ENCODE measurements around the gene BICD1. TPM values are rescaled to one million over a fixed set of nuclear protein-coding genes. Genes with fewer than 3 reads are reported as not detected.
A peak's percentile ranks its signal among the peaks of the same experiment; 100 is the strongest.

The BICD1 gene
- total RNA-seq, 1 donor from 2014 or later: 49.5 TPM

GRCh38 chr12:32302218-32303173, 195.8 kb downstream of the BICD1 start:
- Mint-ChIP-seq H3K4me1 (peaks cover 7% of the 10 kb centered on the region), H3K9me3 (peaks cover 2% of the 10 kb centered on the region), H3K27ac (ENCODE audit: unreplicated experiment) (no peak overlapping the region), H3K36me3 (ENCODE audit: low read depth) (peaks cover 10% of the 10 kb centered on the region), H3K4me3 (no peak overlapping the region), H3K27me3 (ENCODE audit: low read depth) (no peaks in the 10 kb centered on the region)
- DNase-seq (ENCODE audit: low read depth, low spot score): no peak
- TF ChIP-seq CTCF (conservative IDR thresholded peaks at IDR 0.05): peak; percentile 59

- H3K4me1 Mint-ChIP-seq: peaks cover 11% of the 10 kb centered on the region
- no peak overlapping the region for H3K27ac Mint-ChIP-seq (ENCODE audit: unreplicated experiment)
- no peak for TF ChIP-seq CTCF (conservative IDR thresholded peaks at IDR 0.05)
- no peak for DNase-seq (ENCODE audit: low read depth, low spot score)
- H3K4me3 Mint-ChIP-seq: no peak overlapping the region
- no peaks in the 10 kb centered on the region for H3K27me3 Mint-ChIP-seq (ENCODE audit: low read depth)
- peaks cover 2% of the 10 kb centered on the region for H3K9me3 Mint-ChIP-seq
- H3K36me3 Mint-ChIP-seq (ENCODE audit: low read depth): peaks cover 13% of the 10 kb centered on the region
These were observed 196.5 kb downstream of the BICD1 start for GRCh38 chr12:32303174-32303549.

GRCh38 chr12:32305163-32305562, 198.5 kb downstream of the BICD1 start:
- Mint-ChIP-seq H3K4me1 (peaks cover 15% of the 10 kb centered on the region), H3K36me3 (ENCODE audit: low read depth) (peaks cover 8% of the 10 kb centered on the region), H3K27me3 (ENCODE audit: low read depth) (no peaks in the 10 kb centered on the region), H3K27ac (ENCODE audit: unreplicated experiment) (no peak overlapping the region), H3K9me3 (peaks cover 2% of the 10 kb centered on the region), H3K4me3 (no peak overlapping the region)
- DNase-seq (ENCODE audit: low read depth, low spot score): no peak
- TF ChIP-seq CTCF (conservative IDR thresholded peaks at IDR 0.05): no peak

GRCh38 chr12:32307326-32307725, 200.7 kb downstream of the BICD1 start:
- Mint-ChIP-seq H3K4me1 (peaks cover 24% of the 10 kb centered on the region), H3K4me3 (no peak overlapping the region), H3K9me3 (peaks cover under 1% of the 10 kb centered on the region), H3K27ac (ENCODE audit: unreplicated experiment) (no peak overlapping the region), H3K27me3 (ENCODE audit: low read depth) (no peaks in the 10 kb centered on the region), H3K36me3 (ENCODE audit: low read depth) (peaks cover 8% of the 10 kb centered on the region)
- no peak for DNase-seq (ENCODE audit: low read depth, low spot score)
- no peak for TF ChIP-seq CTCF (conservative IDR thresholded peaks at IDR 0.05)

GRCh38 chr12:32309811-32310736, 203.4 kb downstream of the BICD1 start:
- DNase-seq (ENCODE audit: low read depth, low spot score): no peak
- H3K27ac Mint-ChIP-seq (ENCODE audit: unreplicated experiment): no peak overlapping the region
- H3K9me3 Mint-ChIP-seq: no peaks in the 10 kb centered on the region
- peaks cover 23% of the 10 kb centered on the region for H3K4me1 Mint-ChIP-seq
- TF ChIP-seq CTCF (conservative IDR thresholded peaks at IDR 0.05): no peak
- H3K36me3 Mint-ChIP-seq (ENCODE audit: low read depth): peaks cover 6% of the 10 kb centered on the region
- no peak overlapping the region for H3K4me3 Mint-ChIP-seq
- no peaks in the 10 kb centered on the region for H3K27me3 Mint-ChIP-seq (ENCODE audit: low read depth)
